SK-N-SH (cell line): ENCODE data around the gene WWOX.

ENCODE experiments used
- EP300 ChIP-seq, 2 experiments: IDR thresholded peaks; 2 replicates each; pipeline versions ENCODE4 v1.4.0 to v1.6.1; 2012; ENCODE audit warnings: borderline replicate concordance in 1 of 2, low read depth in 1 of 2, low read length in 1 of 2
- EZH2phosphoT487 ChIP-seq: fragments of 200-600 bp; sonication (generic); IDR thresholded peaks from 2 replicates; pipeline ENCODE4 v1.6.1; 2017; ENCODE audit warnings: low read depth, mixed run types, mild to moderate bottlenecking, antibody characterized with exemption, moderate library complexity, borderline replicate concordance
- MXI1 ChIP-seq: IDR thresholded peaks from 2 replicates; pipeline ENCODE4 v1.6.1; 2012; ENCODE audit warnings: mild to moderate bottlenecking, low read depth, low read length, improper control_type of control experiment
- POLR2AphosphoS5 ChIP-seq: IDR thresholded peaks from 2 replicates; pipeline ENCODE4 v1.6.1; 2012; ENCODE audit warnings: low read depth, low read length
- RAD21 ChIP-seq: IDR thresholded peaks from 2 replicates; pipeline ENCODE4 v1.6.1; 2012; ENCODE audit warnings: mild to moderate bottlenecking, low read length
- RCOR1 ChIP-seq: fragments of 150-350 bp; IDR thresholded peaks from 2 replicates; pipeline ENCODE4 v1.6.1; 2017; ENCODE audit warnings: antibody characterized with exemption, low read length
- YY1 ChIP-seq: IDR thresholded peaks from 2 replicates; pipeline ENCODE4 v1.4.0; 2012; ENCODE audit warnings: low read depth, mild to moderate bottlenecking
- TF ChIP-seq, protein P1 (sequence below): fragments of 200-600 bp; sonication (generic); IDR thresholded peaks from 2 replicates; pipeline ENCODE4 v1.6.1; 2017; ENCODE audit warnings: antibody characterized with exemption, mild to moderate bottlenecking, moderate library complexity
- TF ChIP-seq, protein P2 (sequence below): IDR thresholded peaks from 2 replicates; pipeline ENCODE4 v1.4.0; 2012; ENCODE audit warnings: low read depth
- TF ChIP-seq, protein P3 (sequence below): IDR thresholded peaks from 2 replicates; pipeline ENCODE4 v1.6.1; 2012; ENCODE audit warnings: mild to moderate bottlenecking, low read depth, low read length, moderate library complexity

DNA sequence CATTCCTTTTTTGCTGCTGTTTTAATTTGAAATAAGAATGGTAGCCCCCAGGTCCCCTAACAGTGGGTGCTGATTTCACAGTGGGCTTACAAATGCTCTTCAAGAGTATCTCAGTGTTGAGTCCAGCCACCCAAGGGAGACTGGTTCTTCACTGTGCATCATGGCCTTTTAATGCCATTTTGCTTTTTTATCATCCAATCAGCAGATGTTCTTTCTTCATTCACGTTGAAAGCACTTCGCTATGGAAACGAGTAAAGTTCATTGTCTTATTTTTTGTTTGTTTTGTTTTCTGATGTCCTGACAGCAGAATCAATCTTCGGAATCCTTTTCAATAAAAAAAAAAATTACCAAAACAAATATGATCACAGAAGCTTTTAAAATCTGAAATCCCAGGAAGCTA is 1072.0 kb downstream of the WWOX start:
- TF ChIP-seq, protein P1, sequence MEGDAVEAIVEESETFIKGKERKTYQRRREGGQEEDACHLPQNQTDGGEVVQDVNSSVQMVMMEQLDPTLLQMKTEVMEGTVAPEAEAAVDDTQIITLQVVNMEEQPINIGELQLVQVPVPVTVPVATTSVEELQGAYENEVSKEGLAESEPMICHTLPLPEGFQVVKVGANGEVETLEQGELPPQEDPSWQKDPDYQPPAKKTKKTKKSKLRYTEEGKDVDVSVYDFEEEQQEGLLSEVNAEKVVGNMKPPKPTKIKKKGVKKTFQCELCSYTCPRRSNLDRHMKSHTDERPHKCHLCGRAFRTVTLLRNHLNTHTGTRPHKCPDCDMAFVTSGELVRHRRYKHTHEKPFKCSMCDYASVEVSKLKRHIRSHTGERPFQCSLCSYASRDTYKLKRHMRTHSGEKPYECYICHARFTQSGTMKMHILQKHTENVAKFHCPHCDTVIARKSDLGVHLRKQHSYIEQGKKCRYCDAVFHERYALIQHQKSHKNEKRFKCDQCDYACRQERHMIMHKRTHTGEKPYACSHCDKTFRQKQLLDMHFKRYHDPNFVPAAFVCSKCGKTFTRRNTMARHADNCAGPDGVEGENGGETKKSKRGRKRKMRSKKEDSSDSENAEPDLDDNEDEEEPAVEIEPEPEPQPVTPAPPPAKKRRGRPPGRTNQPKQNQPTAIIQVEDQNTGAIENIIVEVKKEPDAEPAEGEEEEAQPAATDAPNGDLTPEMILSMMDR: no peak
- TF ChIP-seq RAD21 (no peak), MXI1 (no peak), EZH2phosphoT487 (no peak), RCOR1 (no peak), POLR2AphosphoS5 (no peak), EP300 (IDR thresholded peaks at IDR 0.05; ENCODE audit: borderline replicate concordance in 1 of 2, low read depth in 1 of 2, low read length in 1 of 2) (no peak), YY1 (no peak)
- TF ChIP-seq, protein P2, sequence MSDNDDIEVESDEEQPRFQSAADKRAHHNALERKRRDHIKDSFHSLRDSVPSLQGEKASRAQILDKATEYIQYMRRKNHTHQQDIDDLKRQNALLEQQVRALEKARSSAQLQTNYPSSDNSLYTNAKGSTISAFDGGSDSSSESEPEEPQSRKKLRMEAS: no peak
- TF ChIP-seq, protein P3, sequence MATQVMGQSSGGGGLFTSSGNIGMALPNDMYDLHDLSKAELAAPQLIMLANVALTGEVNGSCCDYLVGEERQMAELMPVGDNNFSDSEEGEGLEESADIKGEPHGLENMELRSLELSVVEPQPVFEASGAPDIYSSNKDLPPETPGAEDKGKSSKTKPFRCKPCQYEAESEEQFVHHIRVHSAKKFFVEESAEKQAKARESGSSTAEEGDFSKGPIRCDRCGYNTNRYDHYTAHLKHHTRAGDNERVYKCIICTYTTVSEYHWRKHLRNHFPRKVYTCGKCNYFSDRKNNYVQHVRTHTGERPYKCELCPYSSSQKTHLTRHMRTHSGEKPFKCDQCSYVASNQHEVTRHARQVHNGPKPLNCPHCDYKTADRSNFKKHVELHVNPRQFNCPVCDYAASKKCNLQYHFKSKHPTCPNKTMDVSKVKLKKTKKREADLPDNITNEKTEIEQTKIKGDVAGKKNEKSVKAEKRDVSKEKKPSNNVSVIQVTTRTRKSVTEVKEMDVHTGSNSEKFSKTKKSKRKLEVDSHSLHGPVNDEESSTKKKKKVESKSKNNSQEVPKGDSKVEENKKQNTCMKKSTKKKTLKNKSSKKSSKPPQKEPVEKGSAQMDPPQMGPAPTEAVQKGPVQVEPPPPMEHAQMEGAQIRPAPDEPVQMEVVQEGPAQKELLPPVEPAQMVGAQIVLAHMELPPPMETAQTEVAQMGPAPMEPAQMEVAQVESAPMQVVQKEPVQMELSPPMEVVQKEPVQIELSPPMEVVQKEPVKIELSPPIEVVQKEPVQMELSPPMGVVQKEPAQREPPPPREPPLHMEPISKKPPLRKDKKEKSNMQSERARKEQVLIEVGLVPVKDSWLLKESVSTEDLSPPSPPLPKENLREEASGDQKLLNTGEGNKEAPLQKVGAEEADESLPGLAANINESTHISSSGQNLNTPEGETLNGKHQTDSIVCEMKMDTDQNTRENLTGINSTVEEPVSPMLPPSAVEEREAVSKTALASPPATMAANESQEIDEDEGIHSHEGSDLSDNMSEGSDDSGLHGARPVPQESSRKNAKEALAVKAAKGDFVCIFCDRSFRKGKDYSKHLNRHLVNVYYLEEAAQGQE: no peak
